Liver (tissue), 9 donors: ENCODE measurements around the gene SC5D. TPM values are rescaled to one million over a fixed set of nuclear protein-coding genes. Genes with fewer than 3 reads are reported as not detected.

ENCODE experiments used
- DNase-seq: peaks from one replicate; pipeline ENCODE4 v3.0.0-alpha.2; 2017; ENCODE audit warnings: low spot score
- H3K27ac ChIP-seq, 2 donors: one replicate each; pipeline ENCODE4 v1.7.0; 2013; ENCODE audit warnings: inconsistent platforms in 2 of 2, low read length in 2 of 2, control low read depth in 1 of 2, low read depth in 1 of 2, mild to moderate bottlenecking in 1 of 2
- H3K27me3 ChIP-seq, 4 donors: one replicate each; pipeline versions ENCODE4 v1.6.1 to v1.7.0; 2013; ENCODE audit warnings: low read length in 3 of 4, inconsistent platforms in 1 of 4, mild to moderate bottlenecking in 1 of 4, moderate library complexity in 1 of 4; ENCODE audit not compliant: control insufficient read depth in 4 of 4, insufficient read depth in 4 of 4
- H3K36me3 ChIP-seq, 4 donors: one replicate each; pipeline versions ENCODE4 v1.6.1 to v1.7.0; 2013; ENCODE audit warnings: low read length in 3 of 4, mild to moderate bottlenecking in 3 of 4, low read depth in 1 of 4, moderate library complexity in 1 of 4; ENCODE audit not compliant: control insufficient read depth in 4 of 4, insufficient read depth in 3 of 4
- H3K4me1 ChIP-seq, 4 donors: one replicate each; pipeline versions ENCODE4 v1.6.1 to v1.7.0; 2013; ENCODE audit warnings: low read length in 3 of 4, mild to moderate bottlenecking in 3 of 4, moderate library complexity in 1 of 4; ENCODE audit not compliant: control insufficient read depth in 4 of 4, insufficient read depth in 4 of 4
- H3K4me3 ChIP-seq, 3 donors: one replicate each; pipeline versions ENCODE4 v1.6.1 to v1.7.0; 2013; ENCODE audit warnings: low read length in 3 of 3, control low read depth in 1 of 3, low read depth in 1 of 3, mild to moderate bottlenecking in 1 of 3
- H3K9ac ChIP-seq, 2 donors: one replicate each; pipeline ENCODE4 v1.7.0; 2013; ENCODE audit warnings: low read length in 2 of 2, mild to moderate bottlenecking in 2 of 2, moderate library complexity in 2 of 2, control low read depth in 1 of 2, low read depth in 1 of 2
- H3K9me3 ChIP-seq, 4 donors: one replicate each; pipeline versions ENCODE4 v1.6.1 to v1.7.0; 2013; ENCODE audit warnings: low read length in 3 of 4; ENCODE audit not compliant: control insufficient read depth in 4 of 4
- ATF3 ChIP-seq: IDR thresholded peaks from 2 replicates; pipeline ENCODE4 v1.6.1; 2016; ENCODE audit warnings: antibody characterized with exemption
- CTCF ChIP-seq: fragments of 150-350 bp; IDR thresholded peaks from 2 replicates; pipeline ENCODE4 v1.5.1; 2017; ENCODE audit warnings: improper control_type of control experiment, low read depth, low read length; ENCODE audit not compliant: missing input control
- HNF4A ChIP-seq, 2 donors: conservative IDR thresholded peaks; 2 replicates each; pipeline ENCODE4 v1.6.1; 2016; ENCODE audit warnings: antibody characterized with exemption in 2 of 2, mild to moderate bottlenecking in 2 of 2
- HNF4G ChIP-seq: IDR thresholded peaks from 2 replicates; pipeline ENCODE4 v1.6.1; 2016; ENCODE audit warnings: antibody characterized with exemption
- NR2F2 ChIP-seq: IDR thresholded peaks from 2 replicates; pipeline ENCODE4 v1.6.1; 2016; ENCODE audit warnings: antibody characterized with exemption
- RAD21 ChIP-seq, 2 donors: IDR thresholded peaks; 2 replicates each; pipeline ENCODE4 v1.6.1; 2016; ENCODE audit warnings: antibody characterized with exemption in 2 of 2, mild to moderate bottlenecking in 2 of 2
- REST ChIP-seq: IDR thresholded peaks from 2 replicates; pipeline ENCODE4 v1.6.1; 2016; ENCODE audit warnings: antibody characterized with exemption, mild to moderate bottlenecking
- SP1 ChIP-seq: IDR thresholded peaks from 2 replicates; pipeline ENCODE4 v1.6.1; 2018; ENCODE audit warnings: antibody characterized with exemption, mild to moderate bottlenecking
- TAF1 ChIP-seq: conservative IDR thresholded peaks from 2 replicates; pipeline ENCODE4 v1.6.1; 2016; ENCODE audit warnings: antibody characterized with exemption, mild to moderate bottlenecking
- YY1 ChIP-seq: IDR thresholded peaks from 2 replicates; pipeline ENCODE4 v1.6.1; 2016; ENCODE audit warnings: antibody characterized with exemption, mild to moderate bottlenecking
- WGBS: extraction: QIAGEN DNeasy Blood & Tissue Kit; methylation state at CpG from one replicate; pipeline ENCODE4 v1.1.7; 2013; 5-methylcytosine and 5-hydroxymethylcytosine counted together
- polyA plus RNA-seq, 2 donors: library from polyadenylated mRNA; stranded (reverse) in 1 of 2; unstranded in 1 of 2; fragments of 200-250 nt in 1 of 2; fragments of >200 nt in 1 of 2; fragmentation: Nextera tagmentation in 1 of 2; extraction: Ambion mirVana in 1 of 2; gene quantifications; one replicate each; pipeline versions ENCODE4 v1.2.1 to v1.2.3, GENCODE V29; 2013 to 2015
- total RNA-seq, 2 donors: library from RNA; depleted of rRNA; stranded (reverse); fragments of >200 nt; gene quantifications; one replicate each; pipeline ENCODE4 v1.2.3, GENCODE V29; 2014
- donor health status: healthy.
- donor health status: healthy.
- donor health status: healthy.
- donor health status: healthy.
- donor health status: healthy.

The SC5D gene
- total and polyA plus RNA-seq, 4 donors = 80.1 to 282 (median 153) TPM

GRCh38 chr11:121329781-121330395 lies 37.3 kb downstream of the SC5D start (continued):
- no peak for TF ChIP-seq REST
- TF ChIP-seq HNF4G = peak; percentile 47
- no peak for TF ChIP-seq ATF3
- no peak for TF ChIP-seq YY1
- no peak for TF ChIP-seq NR2F2
- TF ChIP-seq TAF1 = no peak

GRCh38 chr11:121330614-121331435 lies 38.3 kb downstream of the SC5D start:
- DNase-seq = no peak
- Histone ChIP-seq H3K9me3 (no peaks in the 10 kb centered on the region), H3K4me1 (peaks cover 0 to 8% (median 0%) of the 10 kb centered on the region in 4 donors), H3K27me3 (no peaks in the 10 kb centered on the region), H3K9ac (no peak overlapping the region), H3K27ac (no peak overlapping the region), H3K4me3 (no peak overlapping the region), H3K36me3 (no peaks in the 10 kb centered on the region)
- 91% methylated on average over 19 of the region's 19 CpGs for WGBS
- no peak for TF ChIP-seq SP1
- TF ChIP-seq HNF4G = no peak
- TF ChIP-seq HNF4A (conservative IDR thresholded peaks at IDR 0.05) = no peak
- TF ChIP-seq NR2F2 = peak; percentile 65
- TF ChIP-seq REST = no peak

GRCh38 chr11:121334973-121335710 lies 42.6 kb downstream of the SC5D start:
- TF ChIP-seq RAD21 (IDR thresholded peaks at IDR 0.05) = peak in 1 of 2 donors; percentile 17
- no peak for TF ChIP-seq CTCF
- no peaks in the 10 kb centered on the region for H3K27me3 ChIP-seq
- H3K4me3 ChIP-seq = no peak overlapping the region
- WGBS = 73% methylated on average over 7 of the region's 7 CpGs
- peaks cover 0 to under 1% (median 0%) of the 10 kb centered on the region in 4 donors for H3K4me1 ChIP-seq
- no peaks in the 10 kb centered on the region for H3K9me3 ChIP-seq
- H3K27ac ChIP-seq = no peak overlapping the region
- H3K9ac ChIP-seq = no peak overlapping the region
- no peak for DNase-seq
- no peaks in the 10 kb centered on the region for H3K36me3 ChIP-seq
